ENCODE data around the gene FGF14. TPM values are rescaled to one million over a fixed set of nuclear protein-coding genes. Genes with fewer than 3 reads are reported as not detected.

The FGF14 gene
- total and polyA plus RNA-seq, 2 donors from 2014 or later = 0.47 to 3.3 TPM

- Histone ChIP-seq H3K36me3 (ENCODE audit: control insufficient read depth in 2 of 3, insufficient read depth in 3 of 3, low read length in 3 of 3) (no peaks in the 10 kb centered on the region), H3K4me3 (ENCODE audit: low read length in 3 of 3) (peak overlapping the region in 2 of 3 donors; percentile 37 to 69), H3K9me3 (ENCODE audit: control insufficient read depth in 2 of 3, insufficient read depth in 1 of 3, low read length in 3 of 3) (no peaks in the 10 kb centered on the region), H3K4me1 (ENCODE audit: control insufficient read depth in 2 of 3, insufficient read depth in 2 of 3, low read depth in 1 of 3, low read length in 3 of 3) (peaks cover 0 to 2% (median 0%) of the 10 kb centered on the region in 3 donors), H3K27me3 (ENCODE audit: control insufficient read depth, insufficient read depth, low read length) (peaks cover 15% of the 10 kb centered on the region), H3K9ac (ENCODE audit: low read length in 3 of 3) (peak overlapping the region in 1 of 3 donors; percentile 42), H3K27ac (ENCODE audit: low read depth in 2 of 2, low read length in 2 of 2) (no peak overlapping the region)
- TF ChIP-seq CTCF (IDR thresholded peaks at IDR 0.05; ENCODE audit: borderline replicate concordance, extremely low read depth, insufficient read depth) = no peak
- intact Hi-C loops (cut with DNase I) = no loop called here
- peak; percentile 39 to 68 (median 51) for DNase-seq
- no peak for FAIRE-seq
Measured at GRCh38 chr13:102402290-102402689, 442 bp upstream of the FGF14 start.

- no peaks in the 10 kb centered on the region for H3K36me3 ChIP-seq (ENCODE audit: control insufficient read depth in 2 of 3, insufficient read depth in 3 of 3, low read length in 3 of 3)
- no peaks in the 10 kb centered on the region for H3K9me3 ChIP-seq (ENCODE audit: control insufficient read depth in 2 of 3, insufficient read depth in 1 of 3, low read length in 3 of 3)
- DNase-seq (peak in 1 of 5 donors; percentile 12), FAIRE-seq (no peak)
- peaks cover 0 to 2% (median 0%) of the 10 kb centered on the region in 3 donors for H3K4me1 ChIP-seq (ENCODE audit: control insufficient read depth in 2 of 3, insufficient read depth in 2 of 3, low read depth in 1 of 3, low read length in 3 of 3)
- intact Hi-C loops (cut with DNase I) = no loop called here
- no peak overlapping the region for H3K9ac ChIP-seq (ENCODE audit: low read length in 3 of 3)
- H3K27ac ChIP-seq (ENCODE audit: low read depth in 2 of 2, low read length in 2 of 2) = no peak overlapping the region
- H3K4me3 ChIP-seq (ENCODE audit: low read length in 3 of 3) = peak overlapping the region in 2 of 3 donors; percentile 55 to 69
- H3K27me3 ChIP-seq (ENCODE audit: control insufficient read depth, insufficient read depth, low read length) = peaks cover 15% of the 10 kb centered on the region
- TF ChIP-seq CTCF (IDR thresholded peaks at IDR 0.05; ENCODE audit: borderline replicate concordance, extremely low read depth, insufficient read depth) = no peak
Measured at GRCh38 chr13:102401265-102401664, 583 bp downstream of the FGF14 start.

GRCh38 chr13:102400675-102401145, 1.1 kb downstream of the FGF14 start:
- H3K36me3 ChIP-seq (ENCODE audit: control insufficient read depth in 2 of 3, insufficient read depth in 3 of 3, low read length in 3 of 3) = no peaks in the 10 kb centered on the region
- peaks cover 0 to 2% (median 0%) of the 10 kb centered on the region in 3 donors for H3K4me1 ChIP-seq (ENCODE audit: control insufficient read depth in 2 of 3, insufficient read depth in 2 of 3, low read depth in 1 of 3, low read length in 3 of 3)
- TF ChIP-seq CTCF (IDR thresholded peaks at IDR 0.05; ENCODE audit: borderline replicate concordance, extremely low read depth, insufficient read depth) = no peak
- no peak for FAIRE-seq
- H3K9me3 ChIP-seq (ENCODE audit: control insufficient read depth in 2 of 3, insufficient read depth in 1 of 3, low read length in 3 of 3) = no peaks in the 10 kb centered on the region
- intact Hi-C loops (cut with DNase I) = no loop called here
- peak; percentile 26 to 69 (median 51) for DNase-seq
- H3K27ac ChIP-seq (ENCODE audit: low read depth in 2 of 2, low read length in 2 of 2) = no peak overlapping the region
- H3K9ac ChIP-seq (ENCODE audit: low read length in 3 of 3) = no peak overlapping the region
- peak overlapping the region in 2 of 3 donors; percentile 56 to 69 for H3K4me3 ChIP-seq (ENCODE audit: low read length in 3 of 3)
- H3K27me3 ChIP-seq (ENCODE audit: control insufficient read depth, insufficient read depth, low read length) = peaks cover 15% of the 10 kb centered on the region

Data from kidney (tissue), 14 donors.